Lung (tissue), 12 donors: ENCODE results near the gene STK35. TPM values are rescaled to one million over a fixed set of nuclear protein-coding genes. Genes with fewer than 3 reads are reported as not detected.
A peak's percentile ranks its signal among the peaks of the same experiment; 100 is the strongest.

Source experiments
- ATAC-seq: fragments of 200-7000 bp; cut with Tn5 transposase; one replicate; pipeline ENCODE4 v1.9.1; 2020; ENCODE audit warnings: moderate number of reproducible peaks; ENCODE audit not compliant: insufficient read depth, low FRiP score
- DNase-seq, 3 donors: peaks; one replicate each; pipeline ENCODE4 v3.0.0-alpha.2; 2013 to 2017
- H3K27ac ChIP-seq, 2 donors: one replicate each; pipeline ENCODE4 v1.5.1; 2013; ENCODE audit warnings: mild to moderate bottlenecking in 2 of 2, moderate library complexity in 2 of 2, control low read depth in 1 of 2, inconsistent platforms in 1 of 2, low read depth in 1 of 2, low read length in 1 of 2
- H3K27me3 ChIP-seq, 3 donors: one replicate each; pipeline ENCODE4 v1.5.1; 2013; ENCODE audit warnings: low read length in 2 of 3; ENCODE audit not compliant: control insufficient read depth in 3 of 3, insufficient read depth in 3 of 3
- H3K36me3 ChIP-seq, 4 donors: one replicate each; pipeline ENCODE4 v1.5.1; 2013; ENCODE audit warnings: low read length in 4 of 4, mild to moderate bottlenecking in 1 of 4, moderate library complexity in 1 of 4; ENCODE audit not compliant: control insufficient read depth in 4 of 4, insufficient read depth in 4 of 4
- H3K4me1 ChIP-seq, 5 donors: one replicate each; pipeline ENCODE4 v1.5.1; 2013; ENCODE audit warnings: low read length in 5 of 5, mild to moderate bottlenecking in 2 of 5, moderate library complexity in 1 of 5; ENCODE audit not compliant: control insufficient read depth in 5 of 5, insufficient read depth in 5 of 5
- H3K4me3 ChIP-seq: one replicate; pipeline ENCODE4 v1.5.1; 2013; ENCODE audit warnings: mild to moderate bottlenecking, control low read depth, moderate library complexity
- H3K9ac ChIP-seq, 2 donors: one replicate each; pipeline ENCODE4 v1.5.1; 2013; ENCODE audit warnings: low read length in 2 of 2, control low read depth in 1 of 2; ENCODE audit not compliant: insufficient read depth in 1 of 2
- H3K9me3 ChIP-seq, 4 donors: one replicate each; pipeline ENCODE4 v1.5.1; 2013; ENCODE audit warnings: low read length in 3 of 4, mild to moderate bottlenecking in 1 of 4, moderate library complexity in 1 of 4; ENCODE audit not compliant: control insufficient read depth in 4 of 4, insufficient read depth in 3 of 4
- CTCF ChIP-seq: IDR thresholded peaks from 2 replicates; pipeline ENCODE4 v1.5.1; 2012; ENCODE audit warnings: mild to moderate bottlenecking; ENCODE audit errors: control extremely low read depth, extremely low read depth
- WGBS, 2 donors: extraction: QIAGEN DNeasy Blood & Tissue Kit; methylation state at CpG; one replicate each; pipeline ENCODE4 v1.1.7; 2013; 5-methylcytosine and 5-hydroxymethylcytosine counted together
- polyA plus RNA-seq, 2 donors: library from polyadenylated mRNA; stranded (reverse); fragments of 200-250 nt; gene quantifications; one replicate each; pipeline ENCODE4 v1.2.1, GENCODE V29; 2013
- total RNA-seq, 2 donors: library from RNA; depleted of rRNA in 1 of 2; stranded (reverse); fragments of >200 nt in 1 of 2; gene quantifications; one replicate each; pipeline ENCODE4 v1.2.1, GENCODE V29; 2014 to 2021
- donor health status: control.
- donor health status: control.
- donor health status: Bipolar disorder and iron deficiency.
- donor health status: healthy.
- donor health status: DM: yes; HTN: yes; CAD: no.

STK35 gene
- total and polyA plus RNA-seq, 4 donors, result 5.8 to 24.2 (median 12.5) TPM

- ATAC-seq (peak; percentile 81), DNase-seq (peak; percentile 35 to 70 (median 63))
- peak overlapping the region in 1 of 2 donors; percentile 62 for H3K27ac ChIP-seq
- H3K4me3 ChIP-seq, result no peak overlapping the region
- TF ChIP-seq CTCF, result no peak
- no peaks in the 10 kb centered on the region for H3K27me3 ChIP-seq
- H3K36me3 ChIP-seq, result peaks cover 0 to 11% (median 0%) of the 10 kb centered on the region in 4 donors
- WGBS, 2 donors, result 58 to 75% methylated on average over 3 of the region's 3 CpGs
- H3K4me1 ChIP-seq, result peaks cover 0 to 19% (median 7%) of the 10 kb centered on the region in 5 donors
- no peak overlapping the region for H3K9ac ChIP-seq
- H3K9me3 ChIP-seq, result no peaks in the 10 kb centered on the region
These were observed 50.2 kb downstream of the STK35 start for GRCh38 chr20:2151858-2152281.

GRCh38 chr20:2152317-2152716, 50.7 kb downstream of the STK35 start:
- no peak for TF ChIP-seq CTCF
- Histone ChIP-seq H3K36me3 (peaks cover 0 to 8% (median 0%) of the 10 kb centered on the region in 4 donors), H3K4me1 (peaks cover 0 to 19% (median 7%) of the 10 kb centered on the region in 5 donors), H3K27ac (peak overlapping the region in 1 of 2 donors; percentile 62), H3K9me3 (no peaks in the 10 kb centered on the region), H3K4me3 (no peak overlapping the region), H3K9ac (no peak overlapping the region), H3K27me3 (no peaks in the 10 kb centered on the region)
- DNase-seq (no peak), ATAC-seq (no peak)
- 82 to 91% methylated on average over 3 of the region's 3 CpGs for WGBS, 2 donors

- Histone ChIP-seq H3K36me3 (peaks cover 0 to 6% (median 0%) of the 10 kb centered on the region in 4 donors), H3K4me3 (no peak overlapping the region), H3K27ac (no peak overlapping the region), H3K27me3 (no peaks in the 10 kb centered on the region), H3K9ac (no peak overlapping the region), H3K4me1 (peaks cover 0 to 19% (median 7%) of the 10 kb centered on the region in 5 donors), H3K9me3 (no peaks in the 10 kb centered on the region)
- DNase-seq (no peak), ATAC-seq (no peak)
- 85 to 90% methylated on average over 4 of the region's 4 CpGs for WGBS, 2 donors
- no peak for TF ChIP-seq CTCF
These were observed 51.7 kb downstream of the STK35 start for GRCh38 chr20:2153326-2153725.

DNA sequence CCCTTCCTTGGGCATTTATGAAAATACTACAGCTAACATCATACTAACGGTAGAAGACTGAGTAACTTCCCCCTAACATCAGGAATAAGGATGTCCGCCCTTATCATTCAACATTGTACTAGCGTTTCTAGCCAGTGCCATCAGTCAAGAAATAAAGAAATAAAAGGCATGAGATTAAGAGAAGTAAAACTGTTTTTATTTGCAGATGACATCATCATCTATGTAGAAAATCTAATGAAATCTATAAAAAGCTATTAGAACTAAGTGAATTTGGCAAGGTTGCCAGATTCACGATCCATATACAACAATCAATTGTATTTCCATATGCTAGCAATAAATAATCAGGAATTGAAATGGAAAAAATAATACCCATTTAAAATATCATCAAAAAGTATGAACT, 54.6 kb downstream of the STK35 start:
- H3K4me3 ChIP-seq, result no peak overlapping the region
- no peaks in the 10 kb centered on the region for H3K9me3 ChIP-seq
- no peak for DNase-seq
- TF ChIP-seq CTCF, result no peak
- peaks cover 0 to 11% (median 4%) of the 10 kb centered on the region in 5 donors for H3K4me1 ChIP-seq
- no peak overlapping the region for H3K9ac ChIP-seq
- ATAC-seq, result no peak
- H3K27me3 ChIP-seq, result peaks cover 0 to 6% (median 2%) of the 10 kb centered on the region in 3 donors
- no peak overlapping the region for H3K27ac ChIP-seq
- WGBS, 2 donors, result 90 to 99% methylated on average over 4 of the region's 4 CpGs
- no peaks in the 10 kb centered on the region for H3K36me3 ChIP-seq
